CD8-positive, alpha-beta memory T cell (primary cell): ENCODE measurements around the gene DOCK3. TPM values are rescaled to one million over a fixed set of nuclear protein-coding genes. Genes with fewer than 3 reads are reported as not detected.

Experiments used
- CTCF ChIA-PET: fragments of 350-600 bp; sonication (Branson Sonifier 250); formaldehyde crosslinking; loops from one replicate; lab custom pipeline; 2021; ENCODE audit warnings: antibody characterized with exemption; lab: Charles Lee
- POLR2A ChIA-PET: fragments of 350-600 bp; sonication (Branson Sonifier 250); formaldehyde crosslinking; loops from one replicate; lab custom pipeline; 2021; ENCODE audit warnings: antibody characterized with exemption; lab: Charles Lee
- DNase-seq, 5 donors: peaks; one replicate each; pipeline versions ENCODE4 v3.0.0 to v3.0.0-alpha.2; 2020 to 2022; ENCODE audit warnings: mixed read lengths in 1 of 5
- H3K27ac ChIP-seq: one replicate; pipeline ENCODE4 v1.7.0; 2013; ENCODE audit warnings: low read depth, mild to moderate bottlenecking, low read length, moderate library complexity
- H3K27me3 ChIP-seq: 2 replicates; pipeline ENCODE4 v1.7.0; 2013; ENCODE audit warnings: low read length, mild to moderate bottlenecking; ENCODE audit not compliant: insufficient read depth, poor library complexity, severe bottlenecking
- H3K36me3 ChIP-seq: 2 replicates; pipeline ENCODE4 v1.7.0; 2013; ENCODE audit warnings: mild to moderate bottlenecking, low read length, moderate library complexity; ENCODE audit not compliant: insufficient read depth
- H3K4me1 ChIP-seq: 2 replicates; pipeline ENCODE4 v1.7.0; 2013; ENCODE audit warnings: mild to moderate bottlenecking, low read length, moderate library complexity; ENCODE audit not compliant: insufficient read depth
- H3K4me3 ChIP-seq: 2 replicates; pipeline ENCODE4 v1.7.0; 2013; ENCODE audit warnings: mild to moderate bottlenecking, low read length
- H3K9me3 ChIP-seq: 2 replicates; pipeline ENCODE4 v1.7.0; 2013; ENCODE audit warnings: mild to moderate bottlenecking, low read length
- H3K27ac Mint-ChIP-seq, 8 donors: one replicate each; pipeline ENCODE4 v1.8.0; 2020 to 2021; ENCODE audit warnings: mixed read lengths in 8 of 8, mild to moderate bottlenecking in 6 of 8, inconsistent platforms in 3 of 8, moderate library complexity in 3 of 8
- H3K27me3 Mint-ChIP-seq, 2 donors: one replicate each; pipeline ENCODE4 v1.8.0; 2020 to 2021; ENCODE audit warnings: mixed read lengths in 2 of 2, mild to moderate bottlenecking in 1 of 2, moderate library complexity in 1 of 2
- H3K36me3 Mint-ChIP-seq, 3 donors: one replicate each; pipeline ENCODE4 v1.8.0; 2020 to 2021; ENCODE audit warnings: mixed read lengths in 3 of 3, inconsistent platforms in 1 of 3, mild to moderate bottlenecking in 1 of 3
- H3K4me1 Mint-ChIP-seq, 3 donors: one replicate each; pipeline ENCODE4 v1.8.0; 2020 to 2021; ENCODE audit warnings: mixed read lengths in 3 of 3, inconsistent platforms in 1 of 3, mild to moderate bottlenecking in 1 of 3
- H3K4me3 Mint-ChIP-seq, 7 donors: one replicate each; pipeline ENCODE4 v1.8.0; 2020 to 2021; ENCODE audit warnings: mixed read lengths in 7 of 7, mild to moderate bottlenecking in 6 of 7, moderate library complexity in 4 of 7, inconsistent platforms in 2 of 7
- H3K9me3 Mint-ChIP-seq, 5 donors: one replicate each; pipeline ENCODE4 v1.8.0; 2020 to 2022; ENCODE audit warnings: mixed read lengths in 5 of 5, mild to moderate bottlenecking in 3 of 5, moderate library complexity in 2 of 5, inconsistent platforms in 1 of 5
- polyA plus RNA-seq: library from polyadenylated mRNA; unstranded; fragments of 300-500 nt; fragmentation: Illumina TruSeq; gene quantifications from one replicate; pipeline ENCODE4 v1.2.3, GENCODE V29; 2021
- total RNA-seq, 2 experiments: library from RNA; stranded (reverse); gene quantifications; one replicate each; pipeline ENCODE4 v1.2.3, GENCODE V29; 2021

The DOCK3 gene
- total and polyA plus RNA-seq, 3 experiments from 2014 or later, result 0.16 to 2.1 (median 2.0) TPM

- peak overlapping the region in 5 of 8 donors; percentile 23 to 69 (median 49) for H3K27ac Mint-ChIP-seq
- H3K36me3 Mint-ChIP-seq, result peaks cover 0 to 26% (median 6%) of the 10 kb centered on the region in 3 donors
- Histone ChIP-seq H3K27me3 (no peaks in the 10 kb centered on the region), H3K36me3 (peaks cover 14% of the 10 kb centered on the region), H3K4me3 (no peak overlapping the region), H3K27ac (no peak overlapping the region), H3K4me1 (peaks cover 3% of the 10 kb centered on the region), H3K9me3 (no peaks in the 10 kb centered on the region)
- no peaks in the 10 kb centered on the region for H3K9me3 Mint-ChIP-seq
- H3K27me3 Mint-ChIP-seq, result no peaks in the 10 kb centered on the region
- CTCF ChIA-PET, result interaction anchor here (0.8 to 15.8 kb wide), 11 partner anchors 13 to 718 kb away, joined by 3 to 277 read pairs (median 6); partner anchors contain the start of genes CISH, HEMK1 and MAPKAPK3
- POLR2A ChIA-PET, result interaction anchor here (0.5 to 2.0 kb wide), 2 partner anchors 36 to 190 kb away, joined by 4 to 15 read pairs; partner anchors contain the start of gene MAPKAPK3
- no peak for DNase-seq
- no peak overlapping the region for H3K4me3 Mint-ChIP-seq
- H3K4me1 Mint-ChIP-seq, result peaks cover 0 to 3% (median 0%) of the 10 kb centered on the region in 3 donors
Observed at GRCh38 chr3:50651920-50652529, 22.7 kb upstream of the DOCK3 start.

DNA sequence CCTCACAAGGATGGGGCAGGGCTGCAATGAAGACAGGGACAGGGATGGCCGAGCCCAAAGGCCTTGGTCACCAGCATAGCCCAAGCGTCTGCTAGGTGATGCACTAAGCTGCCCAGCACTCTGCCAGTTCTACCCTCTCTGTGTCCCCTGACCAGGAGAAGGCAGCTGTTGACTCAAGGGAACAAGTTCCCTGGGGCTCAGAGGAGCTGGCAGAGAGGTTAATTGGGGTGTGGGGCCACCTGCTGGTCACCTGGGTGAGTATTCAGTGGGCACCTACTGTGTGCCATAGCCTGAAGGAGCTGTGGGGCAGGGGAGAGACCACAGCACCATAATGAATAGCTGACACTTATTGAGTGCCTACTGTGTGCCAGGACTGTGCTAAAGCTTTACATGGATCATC lies 22.0 kb upstream of the DOCK3 start:
- H3K27ac Mint-ChIP-seq, result peak overlapping the region in 2 of 8 donors; percentile 47 to 49
- POLR2A ChIA-PET, result interaction anchor here (0.5 to 2.0 kb wide), 5 partner anchors 14 to 287 kb away, joined by 3 to 15 read pairs (median 3); partner anchors contain the start of genes C3orf18 and MAPKAPK3
- no peaks in the 10 kb centered on the region for H3K27me3 ChIP-seq
- no peak overlapping the region for H3K27ac ChIP-seq
- CTCF ChIA-PET, result interaction anchor here (0.9 to 15.8 kb wide), 11 partner anchors 13 to 83 kb away, joined by 3 to 277 read pairs (median 6); partner anchors contain the start of genes CISH, HEMK1 and MAPKAPK3
- H3K4me1 Mint-ChIP-seq, result peaks cover 0 to 3% (median 0%) of the 10 kb centered on the region in 3 donors
- no peaks in the 10 kb centered on the region for H3K9me3 ChIP-seq
- no peak overlapping the region for H3K4me3 ChIP-seq
- peaks cover 0 to 19% (median under 1%) of the 10 kb centered on the region in 3 donors for H3K36me3 Mint-ChIP-seq
- no peaks in the 10 kb centered on the region for H3K9me3 Mint-ChIP-seq
- peaks cover 3% of the 10 kb centered on the region for H3K4me1 ChIP-seq
- DNase-seq, result peak in 4 of 5 donors; percentile 32 to 71 (median 42)
- peaks cover 8% of the 10 kb centered on the region for H3K36me3 ChIP-seq
- H3K4me3 Mint-ChIP-seq, result no peak overlapping the region
- no peaks in the 10 kb centered on the region for H3K27me3 Mint-ChIP-seq

- H3K4me3 ChIP-seq, result no peak overlapping the region
- no peak for DNase-seq
- H3K4me1 ChIP-seq, result peaks cover 3% of the 10 kb centered on the region
- Mint-ChIP-seq H3K36me3 (peaks cover 0 to 7% (median 1%) of the 10 kb centered on the region in 3 donors), H3K4me1 (peaks cover 0 to 3% (median 0%) of the 10 kb centered on the region in 3 donors), H3K4me3 (no peak overlapping the region), H3K9me3 (no peaks in the 10 kb centered on the region), H3K27ac (peak overlapping the region in 3 of 8 donors; percentile 12 to 68 (median 17)), H3K27me3 (no peaks in the 10 kb centered on the region)
- ChIA-PET CTCF (interaction anchor here (1.0 to 15.8 kb wide), 5 partner anchors 9 to 84 kb away, joined by 3 to 277 read pairs (median 21); partner anchors contain the start of genes CISH, HEMK1 and MAPKAPK3), POLR2A (interaction anchor here (2.0 kb wide), 1 partner anchor 38 kb away, joined by 15 read pairs; the partner anchor contains the start of gene MAPKAPK3)
- no peaks in the 10 kb centered on the region for H3K27me3 ChIP-seq
- no peaks in the 10 kb centered on the region for H3K9me3 ChIP-seq
- peaks cover under 1% of the 10 kb centered on the region for H3K36me3 ChIP-seq
- H3K27ac ChIP-seq, result no peak overlapping the region
Observed at GRCh38 chr3:50653937-50654595, 20.7 kb upstream of the DOCK3 start.

DNA sequence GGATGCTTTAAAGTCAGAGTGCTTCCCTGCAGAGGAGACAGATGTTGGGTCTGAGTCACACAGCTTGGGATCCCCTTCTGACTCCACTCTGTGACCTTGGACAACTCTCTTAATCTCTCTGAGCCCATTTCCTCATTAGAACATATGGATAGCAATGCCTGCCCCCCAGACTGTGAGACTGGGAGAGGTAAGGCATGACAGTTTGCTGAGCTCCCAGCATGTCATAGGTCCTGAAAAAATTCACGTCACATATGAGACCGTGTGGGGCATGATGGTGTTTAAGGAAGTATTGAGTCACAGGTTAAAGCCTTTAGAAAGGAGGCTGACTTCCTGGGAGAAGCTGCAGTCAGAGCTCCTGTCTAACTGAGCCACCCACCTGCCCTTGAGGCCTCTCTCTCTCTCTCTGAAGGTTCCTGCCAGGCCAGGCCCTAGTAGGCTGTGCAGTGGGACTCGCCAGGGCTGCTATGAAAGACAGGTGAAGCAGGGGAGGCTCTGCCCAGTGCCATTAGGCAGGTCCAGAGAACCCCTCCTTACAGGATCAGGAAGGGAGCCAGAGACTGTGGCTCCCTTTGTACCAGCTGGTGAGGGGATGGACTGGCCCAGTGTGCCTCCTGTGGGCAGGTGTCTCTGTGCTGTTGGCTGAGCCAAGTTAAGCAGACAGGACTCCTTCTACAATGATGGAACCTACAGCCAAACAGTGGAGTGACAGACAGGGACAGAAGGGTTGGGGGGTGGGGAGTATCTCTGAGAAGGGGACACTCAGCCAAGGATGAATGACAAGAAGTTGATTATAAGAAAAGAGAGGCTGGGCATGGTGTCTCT lies 19.5 kb upstream of the DOCK3 start:
- Mint-ChIP-seq H3K4me1 (peaks cover 0 to 3% (median 0%) of the 10 kb centered on the region in 3 donors), H3K27ac (peak overlapping the region in 6 of 8 donors; percentile 9 to 86 (median 52)), H3K27me3 (no peaks in the 10 kb centered on the region), H3K36me3 (peaks cover 0 to 1% (median 0%) of the 10 kb centered on the region in 3 donors), H3K9me3 (no peaks in the 10 kb centered on the region), H3K4me3 (no peak overlapping the region)
- Histone ChIP-seq H3K9me3 (no peaks in the 10 kb centered on the region), H3K27me3 (no peaks in the 10 kb centered on the region), H3K4me1 (peaks cover 3% of the 10 kb centered on the region), H3K36me3 (no peaks in the 10 kb centered on the region), H3K4me3 (no peak overlapping the region), H3K27ac (no peak overlapping the region)
- no peak for DNase-seq
- ChIA-PET POLR2A (no interaction called here), CTCF (interaction anchor here (1.0 to 15.8 kb wide), 2 partner anchors 8 to 36 kb away, joined by 3 to 277 read pairs; partner anchors contain the start of genes CISH and MAPKAPK3)

- Mint-ChIP-seq H3K4me3 (no peak overlapping the region), H3K4me1 (peaks cover 0 to 3% (median 0%) of the 10 kb centered on the region in 3 donors), H3K9me3 (no peaks in the 10 kb centered on the region), H3K27me3 (peaks cover under 1% of the 10 kb centered on the region in 2 donors), H3K27ac (peak overlapping the region in 3 of 8 donors; percentile 47 to 68 (median 58)), H3K36me3 (peaks cover 0 to 1% (median 0%) of the 10 kb centered on the region in 3 donors)
- H3K36me3 ChIP-seq, result no peaks in the 10 kb centered on the region
- no peaks in the 10 kb centered on the region for H3K27me3 ChIP-seq
- no peak for DNase-seq
- ChIA-PET POLR2A (no interaction called here), CTCF (interaction anchor here (0.9 to 15.8 kb wide), 2 partner anchors 12 to 37 kb away, joined by 3 to 277 read pairs; partner anchors contain the start of genes CISH and MAPKAPK3)
- peaks cover 3% of the 10 kb centered on the region for H3K4me1 ChIP-seq
- no peak overlapping the region for H3K4me3 ChIP-seq
- H3K27ac ChIP-seq, result no peak overlapping the region
- no peaks in the 10 kb centered on the region for H3K9me3 ChIP-seq
Observed at GRCh38 chr3:50656417-50657195, 18.1 kb upstream of the DOCK3 start.

DNA sequence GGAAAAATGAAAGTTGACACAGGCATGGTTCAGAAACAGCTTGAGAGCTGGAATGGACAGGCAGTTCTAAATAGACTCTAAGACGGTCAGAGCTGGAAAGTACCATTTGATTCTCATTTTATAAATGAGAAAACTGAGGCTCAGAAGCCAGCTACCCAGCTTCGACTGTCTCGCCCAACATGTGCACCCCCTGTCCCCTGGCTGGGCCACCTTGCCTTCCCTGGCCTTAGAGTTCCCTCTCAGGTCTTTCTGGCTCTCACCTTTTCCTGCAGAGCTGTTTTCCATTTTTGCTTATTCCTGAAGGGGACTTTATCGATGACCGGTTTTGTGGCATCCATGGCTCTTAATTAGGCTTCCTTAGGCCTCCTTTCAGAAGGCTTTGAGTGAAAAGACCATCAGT lies 17.3 kb upstream of the DOCK3 start:
- H3K4me1 ChIP-seq, result peaks cover 3% of the 10 kb centered on the region
- no peak for DNase-seq
- no peaks in the 10 kb centered on the region for H3K27me3 ChIP-seq
- Mint-ChIP-seq H3K9me3 (no peaks in the 10 kb centered on the region), H3K27me3 (peaks cover 3% of the 10 kb centered on the region in 2 donors), H3K4me3 (no peak overlapping the region), H3K36me3 (peaks cover 0 to 1% (median 0%) of the 10 kb centered on the region in 3 donors), H3K4me1 (peaks cover 0 to 3% (median 0%) of the 10 kb centered on the region in 3 donors), H3K27ac (peak overlapping the region in 1 of 8 donors; percentile 17)
- H3K27ac ChIP-seq, result no peak overlapping the region
- H3K9me3 ChIP-seq, result no peaks in the 10 kb centered on the region
- no peak overlapping the region for H3K4me3 ChIP-seq
- ChIA-PET POLR2A (no interaction called here), CTCF (interaction anchor here (0.9 to 15.8 kb wide), 2 partner anchors 13 to 38 kb away, joined by 3 to 277 read pairs; partner anchors contain the start of genes CISH and MAPKAPK3)
- H3K36me3 ChIP-seq, result no peaks in the 10 kb centered on the region
